Breast epithelium (tissue), 4 donors: ENCODE measurements around the gene ABL2. TPM values are rescaled to one million over a fixed set of nuclear protein-coding genes. Genes with fewer than 3 reads are reported as not detected.

ENCODE experiments used
- DNase-seq, 2 donors: peaks; one replicate each; pipeline ENCODE4 v3.0.0-alpha.2; 2019; ENCODE audit warnings: low spot score in 2 of 2
- H3K27ac ChIP-seq, 2 donors: fragments of 200-600 bp; sonication (generic) in 1 of 2; one replicate each; pipeline ENCODE4 v1.5.1; 2016 to 2019; ENCODE audit warnings: mild to moderate bottlenecking in 1 of 2
- H3K27me3 ChIP-seq, 2 donors: fragments of 200-600 bp; sonication (generic) in 1 of 2; one replicate each; pipeline versions ENCODE4 v1.5.1 to v1.6.0; 2017 to 2019; ENCODE audit warnings: control low read depth in 1 of 2, mild to moderate bottlenecking in 1 of 2
- H3K36me3 ChIP-seq: fragments of 200-600 bp; one replicate; pipeline ENCODE4 v1.5.1; 2019
- H3K4me1 ChIP-seq, 2 donors: fragments of 200-600 bp; sonication (generic); one replicate each; pipeline ENCODE4 v1.5.1; 2016 to 2019; ENCODE audit warnings: control low read depth in 1 of 2
- H3K4me3 ChIP-seq, 3 donors: fragments of 200-600 bp; sonication (generic); 1 replicate in 2 of 3; 2 replicates in 1 of 3; pipeline ENCODE4 v1.5.1; 2016 to 2019; ENCODE audit warnings: mild to moderate bottlenecking in 3 of 3, moderate library complexity in 2 of 3
- H3K9me3 ChIP-seq, 2 donors: fragments of 200-600 bp; sonication (generic) in 1 of 2; one replicate each; pipeline ENCODE4 v1.5.1; 2016 to 2019; ENCODE audit warnings: control low read depth in 1 of 2
- CTCF ChIP-seq, 3 donors: fragments of 450-650 bp; IDR thresholded peaks; one replicate each; pipeline ENCODE4 v1.5.1; 2016 to 2017; ENCODE audit warnings: antibody characterized with exemption in 3 of 3, mild to moderate bottlenecking in 3 of 3, moderate library complexity in 3 of 3
- POLR2A ChIP-seq: fragments of 450-650 bp; IDR thresholded peaks from one replicate; pipeline ENCODE4 v1.6.1; 2016; ENCODE audit warnings: antibody characterized with exemption, mild to moderate bottlenecking, moderate library complexity
- POLR2AphosphoS5 ChIP-seq, 3 donors: sonication (generic); formaldehyde crosslinking; IDR thresholded peaks; one replicate each; pipeline ENCODE4 v1.6.1; 2017; ENCODE audit warnings: antibody characterized with exemption in 3 of 3
- intact Hi-C: fragments of 100-400 bp; cut with DNase I; formaldehyde crosslinking; loops from one replicate; pipeline ENCODE4 v1.15.1; 2023; ENCODE audit warnings: low total_unique reads
- total RNA-seq, 3 donors: library from RNA; depleted of rRNA; stranded (reverse); fragments of >200 nt; gene quantifications; one replicate each; pipeline ENCODE4 v1.1.0, GENCODE V29; 2016

Gene ABL2
- total RNA-seq, 3 donors from 2014 or later, result 23.9 to 27.4 (median 24.3) TPM

GRCh38 chr1:179101566-179101965 lies 127.9 kb downstream of the ABL2 start:
- Histone ChIP-seq H3K27ac (no peak overlapping the region), H3K4me1 (no peaks in the 10 kb centered on the region), H3K36me3 (no peaks in the 10 kb centered on the region), H3K4me3 (no peak overlapping the region), H3K27me3 (no peaks in the 10 kb centered on the region), H3K9me3 (no peaks in the 10 kb centered on the region)
- no peak for DNase-seq
- no peak for TF ChIP-seq CTCF (IDR thresholded peaks at IDR 0.05)
- no peak for TF ChIP-seq POLR2A
- no peak for TF ChIP-seq POLR2AphosphoS5 (IDR thresholded peaks at IDR 0.05)
- intact Hi-C loops, result no loop called here

- no peaks in the 10 kb centered on the region for H3K27me3 ChIP-seq
- no peaks in the 10 kb centered on the region for H3K4me1 ChIP-seq
- no peaks in the 10 kb centered on the region for H3K9me3 ChIP-seq
- H3K27ac ChIP-seq, result no peak overlapping the region
- H3K4me3 ChIP-seq, result no peak overlapping the region
- intact Hi-C loops, result no loop called here
- no peak for TF ChIP-seq CTCF (IDR thresholded peaks at IDR 0.05)
- TF ChIP-seq POLR2AphosphoS5 (IDR thresholded peaks at IDR 0.05), result no peak
- TF ChIP-seq POLR2A, result no peak
- no peak for DNase-seq
- no peaks in the 10 kb centered on the region for H3K36me3 ChIP-seq
These were observed 129.6 kb downstream of the ABL2 start for GRCh38 chr1:179099891-179100290.

- Histone ChIP-seq H3K4me3 (no peak overlapping the region), H3K9me3 (no peaks in the 10 kb centered on the region), H3K36me3 (no peaks in the 10 kb centered on the region), H3K27me3 (no peaks in the 10 kb centered on the region), H3K27ac (no peak overlapping the region), H3K4me1 (no peaks in the 10 kb centered on the region)
- intact Hi-C loops, result no loop called here
- no peak for DNase-seq
- TF ChIP-seq POLR2AphosphoS5 (IDR thresholded peaks at IDR 0.05) (no peak), CTCF (IDR thresholded peaks at IDR 0.05) (no peak), POLR2A (no peak)
These were observed 133.6 kb downstream of the ABL2 start for GRCh38 chr1:179095924-179096323.

- no peaks in the 10 kb centered on the region for H3K36me3 ChIP-seq
- no peak for TF ChIP-seq POLR2AphosphoS5 (IDR thresholded peaks at IDR 0.05)
- no peak for TF ChIP-seq CTCF (IDR thresholded peaks at IDR 0.05)
- TF ChIP-seq POLR2A, result no peak
- H3K27ac ChIP-seq, result peak overlapping the region; percentile 40 to 52
- no peaks in the 10 kb centered on the region for H3K27me3 ChIP-seq
- H3K4me1 ChIP-seq, result no peaks in the 10 kb centered on the region
- no peaks in the 10 kb centered on the region for H3K9me3 ChIP-seq
- no peak overlapping the region for H3K4me3 ChIP-seq
- intact Hi-C loops, result no loop called here
- DNase-seq, result no peak
These were observed 134.1 kb downstream of the ABL2 start for GRCh38 chr1:179095377-179095776.

- Histone ChIP-seq H3K9me3 (no peaks in the 10 kb centered on the region), H3K27me3 (no peaks in the 10 kb centered on the region), H3K4me1 (no peaks in the 10 kb centered on the region), H3K4me3 (no peak overlapping the region), H3K27ac (peak overlapping the region; percentile 40 to 52), H3K36me3 (no peaks in the 10 kb centered on the region)
- TF ChIP-seq POLR2AphosphoS5 (IDR thresholded peaks at IDR 0.05) (no peak), POLR2A (no peak), CTCF (IDR thresholded peaks at IDR 0.05) (no peak)
- peak; percentile 51 to 67 for DNase-seq
- intact Hi-C loops, result no loop called here
These were observed 134.7 kb downstream of the ABL2 start for GRCh38 chr1:179094818-179095217.
